Measurements from ENCODE around the gene RERE.

DNA sequence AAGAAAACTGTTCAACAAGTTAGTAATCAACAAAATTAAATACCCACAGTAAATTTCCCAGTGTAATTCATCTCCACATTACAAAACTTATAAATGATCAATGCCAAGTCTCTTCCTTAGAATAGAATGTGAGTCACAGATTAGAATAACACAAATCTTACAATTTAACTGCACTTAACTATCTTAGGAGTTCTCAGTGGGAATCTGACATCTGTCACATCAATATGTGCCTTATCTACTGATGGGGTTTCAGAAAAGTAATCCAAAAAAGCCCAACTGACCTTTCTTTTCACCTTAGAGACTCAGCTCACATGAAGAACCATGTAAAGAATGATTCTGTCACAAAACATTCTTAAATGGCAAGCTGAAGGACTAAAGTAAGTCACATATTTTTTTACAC is 141.4 kb downstream of the RERE start:
- TF ChIP-seq, protein P1, sequence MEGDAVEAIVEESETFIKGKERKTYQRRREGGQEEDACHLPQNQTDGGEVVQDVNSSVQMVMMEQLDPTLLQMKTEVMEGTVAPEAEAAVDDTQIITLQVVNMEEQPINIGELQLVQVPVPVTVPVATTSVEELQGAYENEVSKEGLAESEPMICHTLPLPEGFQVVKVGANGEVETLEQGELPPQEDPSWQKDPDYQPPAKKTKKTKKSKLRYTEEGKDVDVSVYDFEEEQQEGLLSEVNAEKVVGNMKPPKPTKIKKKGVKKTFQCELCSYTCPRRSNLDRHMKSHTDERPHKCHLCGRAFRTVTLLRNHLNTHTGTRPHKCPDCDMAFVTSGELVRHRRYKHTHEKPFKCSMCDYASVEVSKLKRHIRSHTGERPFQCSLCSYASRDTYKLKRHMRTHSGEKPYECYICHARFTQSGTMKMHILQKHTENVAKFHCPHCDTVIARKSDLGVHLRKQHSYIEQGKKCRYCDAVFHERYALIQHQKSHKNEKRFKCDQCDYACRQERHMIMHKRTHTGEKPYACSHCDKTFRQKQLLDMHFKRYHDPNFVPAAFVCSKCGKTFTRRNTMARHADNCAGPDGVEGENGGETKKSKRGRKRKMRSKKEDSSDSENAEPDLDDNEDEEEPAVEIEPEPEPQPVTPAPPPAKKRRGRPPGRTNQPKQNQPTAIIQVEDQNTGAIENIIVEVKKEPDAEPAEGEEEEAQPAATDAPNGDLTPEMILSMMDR (IDR thresholded peaks at IDR 0.05), result no peak
- TF ChIP-seq POLR2A (IDR thresholded peaks at IDR 0.05) (no peak), EP300 (IDR thresholded peaks at IDR 0.05) (no peak)
